GM12878 (cell line): ENCODE measurements around the gene HTATIP2. TPM values are rescaled to one million over a fixed set of nuclear protein-coding genes. Genes with fewer than 3 reads are reported as not detected.

Experiments used
- ATAC-seq: fragments of 200-7000 bp; cut with Tn5 transposase; 3 replicates; pipeline ENCODE4 v1.9.1; 2020; ENCODE audit warnings: mild to moderate bottlenecking, moderate library complexity
- Bru-seq: library from RNA; stranded (reverse); fragments of 400-500 nt; gene quantifications from one replicate; lab custom pipeline; 2021; lab: Mats Ljungman, UMichigan
- BruChase-seq, 2 experiments: library from RNA; stranded (reverse); fragments of 400-500 nt; gene quantifications; one replicate each; lab custom pipeline; 2021; lab: Mats Ljungman, UMichigan
- BruUV-seq: library from RNA; stranded (reverse); fragments of 400-500 nt; replicated peaks from 2 replicates; lab custom pipeline; 2021; lab: Mats Ljungman, UMichigan
- CTCF ChIA-PET: fragments of 300-600 bp; sonication (Branson Sonifier 250); formaldehyde crosslinking; extraction: SDS; loops from one replicate; lab custom pipeline; 2021; ENCODE audit warnings: inconsistent platforms; lab: Yijun Ruan, JAX
- POLR2A ChIA-PET: fragments of 350-600 bp; formaldehyde crosslinking; extraction: SDS; loops from one replicate; lab custom pipeline; 2021; ENCODE audit warnings: inconsistent platforms; lab: Charles Lee
- RAD21 ChIA-PET: fragments of 300-600 bp; sonication (Branson Sonifier 250); formaldehyde crosslinking; loops from one replicate; lab custom pipeline; 2023; ENCODE audit warnings: antibody characterized with exemption; ENCODE audit not compliant: unreplicated experiment; lab: Charles Lee
- SMC1A ChIA-PET: fragments of 300-600 bp; sonication (Branson Sonifier 250); formaldehyde crosslinking; loops from one replicate; lab custom pipeline; 2023; ENCODE audit not compliant: unreplicated experiment, uncharacterized antibody; lab: Charles Lee
- DNase-seq: peaks from one replicate; pipeline ENCODE4 v3.0.0-alpha.2; 2011; ENCODE audit warnings: low read depth, low spot score
- FAIRE-seq: peaks from 3 replicates; lab custom pipeline; 2011; peaks lifted over from hg19 to GRCh38; lab: Jason Lieb, UNC
- H2AFZ ChIP-seq: 2 replicates; pipeline ENCODE4 v1.6.0; 2011; ENCODE audit warnings: low read depth, low read length, control low read depth; ENCODE audit not compliant: control insufficient read depth
- H3K27ac ChIP-seq: 2 replicates; pipeline ENCODE4 v1.5.1; 2011; ENCODE audit warnings: control low read depth; ENCODE audit not compliant: control insufficient read depth, insufficient read depth
- H3K27me3 ChIP-seq, 2 experiments: replicated peaks in 1 of 2; 2 replicates each; pipeline versions ENCODE4 v1.6.0 to v1.6.1; 2011; ENCODE audit warnings: low read length in 1 of 2; ENCODE audit not compliant: control insufficient read depth in 2 of 2, insufficient read depth in 2 of 2
- H3K36me3 ChIP-seq, 2 experiments: 2 replicates each; pipeline ENCODE4 v1.5.1; 2011; ENCODE audit warnings: low read length in 1 of 2; ENCODE audit not compliant: control insufficient read depth in 2 of 2, insufficient read depth in 2 of 2
- H3K4me1 ChIP-seq: 2 replicates; pipeline ENCODE4 v1.6.1; 2011; ENCODE audit warnings: mild to moderate bottlenecking, low read length, moderate library complexity, mixed read lengths; ENCODE audit not compliant: control insufficient read depth, insufficient read depth
- H3K4me2 ChIP-seq: 2 replicates; pipeline ENCODE4 v1.6.0; 2011; ENCODE audit warnings: control low read depth; ENCODE audit not compliant: control insufficient read depth, insufficient read depth
- H3K4me3 ChIP-seq: fragments of 200-600 bp; sonication (generic); 2 replicates; pipeline ENCODE4 v1.5.1; 2016
- H3K79me2 ChIP-seq: 2 replicates; pipeline ENCODE4 v1.6.0; 2011; ENCODE audit warnings: low read length; ENCODE audit not compliant: control insufficient read depth, insufficient read depth
- H3K9ac ChIP-seq: 2 replicates; pipeline ENCODE4 v1.8.0; 2011; ENCODE audit warnings: low read length, control low read depth, mixed read lengths; ENCODE audit not compliant: control insufficient read depth, insufficient read depth
- H3K9me3 ChIP-seq: replicated peaks from 3 replicates; pipeline ENCODE4 v1.5.1; 2011; ENCODE audit warnings: mild to moderate bottlenecking, low read length; ENCODE audit not compliant: control insufficient read depth, insufficient read depth
- H4K20me1 ChIP-seq: 2 replicates; pipeline ENCODE4 v1.6.0; 2011; ENCODE audit not compliant: control insufficient read depth, insufficient read depth
- BACH1 ChIP-seq: fragments of 450-650 bp; IDR thresholded peaks from 2 replicates; pipeline ENCODE4 v1.6.1; 2017; ENCODE audit warnings: mild to moderate bottlenecking, borderline replicate concordance
- BHLHE40 ChIP-seq, 2 experiments: fragments of 450-650 bp in 1 of 2; IDR thresholded peaks; 2 replicates each; pipeline ENCODE4 v1.6.1; 2011 to 2017; ENCODE audit warnings: low read depth in 2 of 2, borderline replicate concordance in 1 of 2, improper control_type of control experiment in 1 of 2, low read length in 1 of 2, mild to moderate bottlenecking in 1 of 2
- DPF2 ChIP-seq: fragments of 450-650 bp; IDR thresholded peaks from 2 replicates; pipeline ENCODE4 v1.6.1; 2017; ENCODE audit warnings: mild to moderate bottlenecking
- FOXK2 ChIP-seq: fragments of 450-650 bp; IDR thresholded peaks from 2 replicates; pipeline ENCODE4 v1.6.1; 2017; ENCODE audit warnings: mild to moderate bottlenecking, moderate library complexity
- LARP7 ChIP-seq: fragments of 450-650 bp; IDR thresholded peaks from 2 replicates; pipeline ENCODE4 v1.6.1; 2017; ENCODE audit warnings: mild to moderate bottlenecking
- NR2F1 ChIP-seq: fragments of 450-650 bp; conservative IDR thresholded peaks from 2 replicates; pipeline ENCODE4 v1.6.1; 2017; ENCODE audit warnings: mild to moderate bottlenecking
- RAD51 ChIP-seq: fragments of 450-650 bp; IDR thresholded peaks from 2 replicates; pipeline ENCODE4 v1.6.1; 2016; ENCODE audit warnings: moderate library complexity, mild to moderate bottlenecking, inconsistent platforms
- RB1 ChIP-seq: fragments of 450-650 bp; formaldehyde crosslinking; IDR thresholded peaks from 2 replicates; pipeline ENCODE4 v1.6.1; 2017; ENCODE audit warnings: mild to moderate bottlenecking, borderline replicate concordance
- SIN3A ChIP-seq: IDR thresholded peaks from 2 replicates; pipeline ENCODE4 v1.6.1; 2012; ENCODE audit warnings: low read depth, low read length, improper control_type of control experiment
- SMAD5 ChIP-seq: IDR thresholded peaks from 2 replicates; pipeline ENCODE4 v1.6.1; 2016; ENCODE audit warnings: antibody characterized with exemption, low read depth
- SMC3 ChIP-seq: IDR thresholded peaks from 2 replicates; pipeline ENCODE4 v1.6.1; 2011; ENCODE audit warnings: low read length, improper control_type of control experiment, borderline replicate concordance
- TCF3 ChIP-seq: IDR thresholded peaks from 2 replicates; pipeline ENCODE4 v1.6.1; 2012; ENCODE audit warnings: low read depth, mild to moderate bottlenecking, low read length, borderline replicate concordance; ENCODE audit not compliant: insufficient read depth
- WGBS: methylation state at CpG from one replicate; pipeline ENCODE4 v1.1.6; 2016; ENCODE audit warnings: low lambda C conversion rate; ENCODE audit not compliant: insufficient replicate concordance, insufficient coverage; ENCODE audit errors: missing lambda C conversion rate; 5-methylcytosine and 5-hydroxymethylcytosine counted together
- in situ Hi-C: fragments of 300-500 bp; cut with MboI; formaldehyde crosslinking; loops from 9 replicates; pipeline ENCODE4 v1.14.3; 2018; ENCODE audit warnings: mixed read lengths
- intact Hi-C: fragments of 100-400 bp; cut with micrococcal nuclease; formaldehyde crosslinking; loops from one replicate; pipeline ENCODE4 v1.14.2; 2022; ENCODE audit not compliant: unreplicated experiment
- long read RNA-seq, 2 experiments: library from polyadenylated mRNA; unstranded; transcript quantifications; one replicate each; pipeline ENCODE4 v2.0.0, GENCODE V29; 2019 to 2020
- polyA minus RNA-seq, 3 experiments: library from RNA; depleted of rRNA, polyadenylated mRNA; stranded (reverse); fragments of >200 nt; gene quantifications; 2 replicates each; pipeline ENCODE4 v1.2.3, GENCODE V29; 2011
- polyA plus RNA-seq, 11 experiments: library from polyadenylated mRNA; depleted of rRNA in 4 of 11; unstranded in 6 of 11; stranded (reverse) in 5 of 11; fragments of >200 nt; fragmentation: Nextera tagmentation in 4 of 11; fragmentation: Illumina TruSeq in 1 of 11; extraction: Ambion mirVana in 4 of 11; extraction: Trizol in 1 of 11; gene quantifications; 1 replicate in 1 of 11; 2 replicates in 10 of 11; pipeline versions ENCODE4 v1.2.1 to v1.2.3, GENCODE V29; 2011 to 2016; ENCODE audit warnings: inconsistent platforms in 2 of 11, missing spikeins in 2 of 11, low read depth in 1 of 11
- total RNA-seq, 4 experiments: library from RNA; depleted of rRNA in 3 of 4; stranded (reverse); fragments of >200 nt in 3 of 4; fragmentation: Illumina TruSeq in 1 of 4; extraction: Trizol in 1 of 4; gene quantifications; 2 replicates each; pipeline versions ENCODE4 v1.2.1 to v1.2.3, GENCODE V29; 2013 to 2021
- TF ChIP-seq, protein P1 (sequence below): IDR thresholded peaks from 2 replicates; pipeline ENCODE4 v1.6.1; 2011; ENCODE audit warnings: borderline replicate concordance, low read depth, mild to moderate bottlenecking, moderate library complexity, low read length; ENCODE audit not compliant: insufficient read depth, poor library complexity, severe bottlenecking

Gene HTATIP2
- 12.0 and 13.9 TPM in 2 replicates for total RNA-seq (2013; cell fraction: nucleolus; rRNA removed)
- total RNA-seq (2014; rRNA removed) = 36.9 and 40.7 TPM in 2 replicates
- 40.1 and 40.6 TPM in 2 replicates for total RNA-seq (2014; rRNA removed; fragmentation: Illumina TruSeq; extraction: Trizol)
- 29.0 and 34.4 TPM in 2 replicates for total RNA-seq (2021)
- 25.0 TPM for polyA plus RNA-seq (2011; ENCODE audit: low read depth)
- 25.4 and 31.7 TPM in 2 replicates for polyA plus RNA-seq (2011; rRNA removed)
- polyA plus RNA-seq (2011; cell fraction: cytosol; rRNA removed) = 11.5 and 13.0 TPM in 2 replicates
- polyA plus RNA-seq (2011; cell fraction: nucleus; rRNA removed) = 15.5 and 16.3 TPM in 2 replicates
- polyA plus RNA-seq (2012) = 20.9 and 23.6 TPM in 2 replicates
- polyA plus RNA-seq (2014; fragmentation: Illumina TruSeq; extraction: Trizol) = 44.4 and 55.2 TPM in 2 replicates
- 10 to 100 TPM; 51.0 to 58.5 TPM for polyA plus RNA-seq (2014; fragmentation: Nextera tagmentation; extraction: Ambion mirVana)
- polyA plus RNA-seq (2014; rRNA removed) = 33.0 and 39.3 TPM in 2 replicates
- 10 to 100 TPM; 48.4 to 54.4 TPM for polyA plus RNA-seq (2016; fragmentation: Nextera tagmentation; extraction: Ambion mirVana)
- 14.3 and 18.0 TPM in 2 replicates for polyA minus RNA-seq (2011; rRNA and poly(A)+ RNA removed)
- 6.5 and 8.9 TPM in 2 replicates for polyA minus RNA-seq (2011; cell fraction: cytosol; rRNA and poly(A)+ RNA removed)
- 5.3 and 10.2 TPM in 2 replicates for polyA minus RNA-seq (2011; cell fraction: nucleus; rRNA and poly(A)+ RNA removed)
- Bru-seq, nascent RNA = percentile 54 among the genes with signal in this experiment
- percentile 52 among the genes with signal in this experiment for BruChase-seq, experiment 1, labeled RNA remaining after a 6-hour chase
- percentile 49 among the genes with signal in this experiment for BruChase-seq, experiment 2, labeled RNA remaining after a 2-hour chase
- long read RNA-seq, experiment 1, transcript HTATIP2-202 (6 exons, 886 nt) = minor isoform, 6 of 40 reads
- long read RNA-seq, experiment 1, transcript HTATIP2-201 (6 exons, 1,477 nt) = major isoform, 18 of 40 reads
- long read RNA-seq, experiment 1, transcript HTATIP2-203 (6 exons, 967 nt) = minor isoform, 7 of 40 reads
- long read RNA-seq, experiment 1, partial matches to known transcripts = 1 of 40 reads
- long read RNA-seq, experiment 1, other reads (novel, unspliced or antisense) = 4 of 40 reads
- long read RNA-seq, experiment 2, transcript HTATIP2-203 (6 exons, 967 nt) = minor isoform, 27 of 181 reads
- long read RNA-seq, experiment 2, transcript HTATIP2-201 (6 exons, 1,477 nt) = major isoform, 75 of 181 reads
- long read RNA-seq, experiment 2, transcript HTATIP2-202 (6 exons, 886 nt) = minor isoform, 60 of 181 reads
- long read RNA-seq, experiment 2, partial matches to known transcripts = 1 of 181 reads
- long read RNA-seq, experiment 2, other reads (novel, unspliced or antisense) = 8 of 181 reads

- RAD21 ChIA-PET = interaction anchor here (1.3 kb wide), 1 partner anchor 231 kb away, joined by 3 read pairs; no protein-coding TSS in a partner anchor
- Histone ChIP-seq H3K4me1 (peaks cover 7% of the 10 kb centered on the region; the same call in 1 of the 2 replicates), H3K4me2 (peak within 1 kb of the TSS; percentile 73), H3K27ac (peak within 1 kb of the TSS; percentile 65), H4K20me1 (no peaks in the 10 kb centered on the region), H3K36me3 (no peaks in the 10 kb centered on the region), H3K9me3 (no peaks in the 10 kb centered on the region; the same call in 2 of the 3 replicates), H3K27me3 (no peaks in the 10 kb centered on the region), H3K4me3 (peak within 1 kb of the TSS; percentile 58), H3K79me2 (peaks cover 2% of the 10 kb centered on the region), H2AFZ (peak within 1 kb of the TSS; percentile 81), H3K9ac (peak within 1 kb of the TSS; percentile 69)
- intact Hi-C loops = no loop called here
- SMC1A ChIA-PET = interaction anchor here (2.1 kb wide), 1 partner anchor 10 kb away, joined by 8 read pairs; no protein-coding TSS in a partner anchor
- DNase-seq (no peak), ATAC-seq (peak; percentile 95), FAIRE-seq (peak; percentile 35)
- CTCF ChIA-PET = interaction anchor here (0.7 to 8.1 kb wide), 6 partner anchors 10 to 322 kb away, joined by 3 to 66 read pairs (median 4); no protein-coding TSS in a partner anchor
- POLR2A ChIA-PET = interaction anchor here (0.6 kb wide), 1 partner anchor 655 kb away, joined by 3 read pairs; no protein-coding TSS in a partner anchor
- WGBS = 5% methylated on average over 55 of the region's 68 CpGs
- in situ Hi-C loops = no loop called here
- TSS peak; percentile 90 for BruUV-seq
- peak; percentile 98 for TF ChIP-seq BACH1
- no peak for TF ChIP-seq SMC3
- TF ChIP-seq, protein P1, sequence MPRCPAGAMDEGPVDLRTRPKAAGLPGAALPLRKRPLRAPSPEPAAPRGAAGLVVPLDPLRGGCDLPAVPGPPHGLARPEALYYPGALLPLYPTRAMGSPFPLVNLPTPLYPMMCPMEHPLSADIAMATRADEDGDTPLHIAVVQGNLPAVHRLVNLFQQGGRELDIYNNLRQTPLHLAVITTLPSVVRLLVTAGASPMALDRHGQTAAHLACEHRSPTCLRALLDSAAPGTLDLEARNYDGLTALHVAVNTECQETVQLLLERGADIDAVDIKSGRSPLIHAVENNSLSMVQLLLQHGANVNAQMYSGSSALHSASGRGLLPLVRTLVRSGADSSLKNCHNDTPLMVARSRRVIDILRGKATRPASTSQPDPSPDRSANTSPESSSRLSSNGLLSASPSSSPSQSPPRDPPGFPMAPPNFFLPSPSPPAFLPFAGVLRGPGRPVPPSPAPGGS = no peak
- TF ChIP-seq RAD51 = peak; percentile 60; the same call in 1 of the 2 replicates
- peak; percentile 81 to 92 for TF ChIP-seq BHLHE40 (IDR thresholded peaks at IDR 0.05; ENCODE audit: borderline replicate concordance in 1 of 2, low read depth in 2 of 2, low read length in 1 of 2)
- TF ChIP-seq SMAD5 = 0 out of 2 replicates have a peak, but pooled peaks have one; percentile 41
- 0 out of 2 replicates have a peak, but pooled peaks have one; percentile 45 for TF ChIP-seq SIN3A
- no peak for TF ChIP-seq FOXK2
- TF ChIP-seq DPF2 = peak; percentile 66; the same call in 1 of the 2 replicates
- 0 out of 2 replicates have a peak, but pooled peaks have one; percentile 15 for TF ChIP-seq RB1
- peak; percentile 54; the same call in 1 of the 2 replicates for TF ChIP-seq NR2F1
- TF ChIP-seq LARP7 = 0 out of 2 replicates have a peak, but pooled peaks have one; percentile 53
- no peak for TF ChIP-seq TCF3
Observed at GRCh38 chr11:20363500-20364340, at the start of gene HTATIP2. TSS of gene HTATIP2 (plus strand) at chr11:20363714. CDS start at chr11:20364238, 524 bp downstream.
